Loucy (cell line): ENCODE results near the gene BACH2.
A peak's percentile ranks its signal among the peaks of the same experiment; 100 is the strongest.
"Not testable (repeated sequence)": the region's sequence is repeated elsewhere in the genome, so short reads cannot be mapped to it uniquely, and the experiment has no call there.

Source experiments
- H2AFZ ChIP-seq: fragments of 200-600 bp; sonication (generic); 2 replicates; pipeline ENCODE4 v1.6.0; 2016; ENCODE audit warnings: antibody characterized with exemption, mild to moderate bottlenecking, low read length, moderate library complexity
- H3F3A ChIP-seq: fragments of 200-600 bp; 2 replicates; pipeline ENCODE4 v1.6.0; 2016; ENCODE audit warnings: antibody characterized with exemption, low read depth, mild to moderate bottlenecking
- H3K27me3 ChIP-seq: fragments of 200-600 bp; sonication (generic); 2 replicates; pipeline ENCODE4 v1.6.1; 2014; ENCODE audit warnings: low read length, mild to moderate bottlenecking; ENCODE audit not compliant: insufficient read depth, poor library complexity, severe bottlenecking
- H3K36me3 ChIP-seq: fragments of 200-600 bp; sonication (generic); 2 replicates; pipeline ENCODE4 v1.6.1; 2016; ENCODE audit warnings: low read length; ENCODE audit not compliant: insufficient read depth
- H3K4me1 ChIP-seq: fragments of 200-600 bp; sonication (generic); 2 replicates; pipeline ENCODE4 v1.5.1; 2014; ENCODE audit warnings: low read length, mild to moderate bottlenecking; ENCODE audit not compliant: insufficient read depth, poor library complexity, severe bottlenecking
- H3K4me2 ChIP-seq: fragments of 200-600 bp; sonication (generic); 2 replicates; pipeline ENCODE4 v1.6.0; 2014; ENCODE audit warnings: antibody characterized with exemption, low read length, low read depth, mild to moderate bottlenecking; ENCODE audit not compliant: poor library complexity, severe bottlenecking
- H3K4me3 ChIP-seq: fragments of 200-600 bp; sonication (generic); 2 replicates; pipeline ENCODE4 v1.5.1; 2014; ENCODE audit warnings: low read length, mild to moderate bottlenecking, mixed read lengths; ENCODE audit not compliant: poor library complexity, severe bottlenecking
- H3K79me2 ChIP-seq: fragments of 200-600 bp; sonication (generic); 2 replicates; pipeline ENCODE4 v1.6.1; 2014; ENCODE audit warnings: low read length; ENCODE audit not compliant: insufficient read depth
- H3K9ac ChIP-seq: fragments of 200-600 bp; sonication (generic); 2 replicates; pipeline ENCODE4 v1.6.0; 2014; ENCODE audit warnings: mild to moderate bottlenecking, low read depth, low read length, moderate library complexity; ENCODE audit not compliant: poor library complexity, severe bottlenecking
- H3K9me2 ChIP-seq: fragments of 200-600 bp; sonication (generic); replicated peaks from 2 replicates; pipeline ENCODE4 v1.6.1; 2016; ENCODE audit warnings: low read depth, low read length, mixed read lengths
- H3K9me3 ChIP-seq: fragments of 200-600 bp; sonication (generic); 2 replicates; pipeline ENCODE4 v1.6.1; 2014; ENCODE audit warnings: mild to moderate bottlenecking, antibody characterized with exemption, low read length, low read depth; ENCODE audit not compliant: insufficient read depth
- H4K20me1 ChIP-seq: fragments of 200-600 bp; sonication (generic); 2 replicates; pipeline ENCODE4 v1.6.0; 2014; ENCODE audit warnings: antibody characterized with exemption, low read length, mild to moderate bottlenecking; ENCODE audit not compliant: insufficient read depth, poor library complexity, severe bottlenecking
- CTCF ChIP-seq: fragments of 200-600 bp; sonication (generic); conservative IDR thresholded peaks from 2 replicates; pipeline ENCODE4 v1.5.1; 2014; ENCODE audit warnings: mild to moderate bottlenecking, antibody characterized with exemption, low read length
- EZH2phosphoT487 ChIP-seq: fragments of 200-600 bp; IDR thresholded peaks from 2 replicates; pipeline ENCODE4 v1.6.1; 2018; ENCODE audit warnings: antibody characterized with exemption, mild to moderate bottlenecking, moderate library complexity, borderline replicate concordance

The BACH2 gene

GRCh38 chr6:90167514-90168379, 128.9 kb downstream of the BACH2 start:
- Histone ChIP-seq H3K4me1 (peaks cover 47% of the 10 kb centered on the region), H3K9me3 (no peaks in the 10 kb centered on the region), H3K36me3 (0 out of 2 replicates have a peak, but pooled peaks cover under 1% of the 10 kb centered on the region), H3F3A (peaks cover 3% of the 10 kb centered on the region; the same call in 1 of the 2 replicates), H4K20me1 (no peaks in the 10 kb centered on the region), H3K4me2 (no peak overlapping the region), H3K79me2 (peaks cover 46% of the 10 kb centered on the region), H2AFZ (no peak overlapping the region), H3K27me3 (no peaks in the 10 kb centered on the region), H3K9ac (no peak overlapping the region), H3K4me3 (no peak overlapping the region), H3K9me2 (no peaks in the 10 kb centered on the region)
- TF ChIP-seq EZH2phosphoT487 (no peak), CTCF (no peak)

- not testable (repeated sequence) for H3K9ac ChIP-seq, H2AFZ ChIP-seq, H3F3A ChIP-seq, H3K9me2 ChIP-seq, H3K27me3 ChIP-seq, H4K20me1 ChIP-seq, H3K36me3 ChIP-seq, H3K4me3 ChIP-seq, H3K9me3 ChIP-seq
- Histone ChIP-seq H3K4me2 (peak overlapping the region; percentile 34), H3K79me2 (peaks cover 56% of the 10 kb centered on the region), H3K4me1 (peaks cover 54% of the 10 kb centered on the region)
Observed at GRCh38 chr6:90166155-90166924, 130.3 kb downstream of the BACH2 start.

- H3K9me2 ChIP-seq: no peaks in the 10 kb centered on the region
- H3K9ac ChIP-seq: no peak overlapping the region
- no peaks in the 10 kb centered on the region for H3K27me3 ChIP-seq
- H3K9me3 ChIP-seq: no peaks in the 10 kb centered on the region
- H3K79me2 ChIP-seq: peaks cover 63% of the 10 kb centered on the region
- H2AFZ ChIP-seq: no peak overlapping the region
- H3F3A ChIP-seq: peaks cover 3% of the 10 kb centered on the region; the same call in 1 of the 2 replicates
- no peaks in the 10 kb centered on the region for H3K36me3 ChIP-seq
- H4K20me1 ChIP-seq: no peaks in the 10 kb centered on the region
- H3K4me1 ChIP-seq: peaks cover 54% of the 10 kb centered on the region
- no peak overlapping the region for H3K4me3 ChIP-seq
- H3K4me2 ChIP-seq: no peak overlapping the region
- TF ChIP-seq CTCF (no peak), EZH2phosphoT487 (no peak)
Observed at GRCh38 chr6:90162648-90163387, 133.8 kb downstream of the BACH2 start.
